SKM-1 treated with dmso at 0.1 percent for 144 hours (cell line): ENCODE data around the gene FAM3A.

Source experiments
- DNase-seq: peaks from one replicate; lab custom pipeline; 2025; ENCODE audit not compliant: unreplicated experiment; lab: John Stamatoyannopoulos, UW

The FAM3A gene

DNA sequence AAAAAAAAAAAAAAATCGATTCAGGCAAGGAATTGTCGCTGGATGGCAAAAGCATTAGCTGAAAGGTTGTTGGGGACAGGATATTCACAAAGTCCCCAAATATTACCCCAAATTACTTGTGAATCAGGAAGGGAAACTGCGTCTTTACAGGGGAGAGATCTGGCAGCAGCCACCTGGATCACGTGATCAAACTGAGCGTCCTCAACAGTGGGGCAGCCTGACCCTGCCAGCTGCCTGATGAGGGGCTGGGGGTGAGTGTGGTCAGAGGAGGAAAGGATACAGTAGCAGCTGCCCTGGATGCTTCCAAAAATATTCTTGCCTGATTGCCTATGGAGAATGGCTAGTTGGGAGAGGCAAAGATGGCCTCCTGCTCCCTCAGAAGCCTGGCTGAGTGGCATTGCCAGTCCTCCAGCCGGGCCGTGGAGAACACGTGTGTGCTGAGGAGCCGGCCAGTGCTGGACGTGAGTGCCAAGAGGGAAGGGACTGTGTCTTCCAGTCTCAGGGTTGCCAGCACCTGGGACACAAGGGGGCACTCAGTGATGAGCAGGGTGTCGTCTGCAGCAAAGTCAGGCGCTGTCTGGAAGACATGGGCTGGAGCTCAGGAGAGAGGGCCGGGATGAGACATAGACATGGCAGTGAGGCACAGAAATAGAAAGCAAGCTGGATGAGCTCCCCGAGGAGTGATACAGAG is 34.0 kb downstream of the FAM3A start:
- DNase-seq = no peak

DNA sequence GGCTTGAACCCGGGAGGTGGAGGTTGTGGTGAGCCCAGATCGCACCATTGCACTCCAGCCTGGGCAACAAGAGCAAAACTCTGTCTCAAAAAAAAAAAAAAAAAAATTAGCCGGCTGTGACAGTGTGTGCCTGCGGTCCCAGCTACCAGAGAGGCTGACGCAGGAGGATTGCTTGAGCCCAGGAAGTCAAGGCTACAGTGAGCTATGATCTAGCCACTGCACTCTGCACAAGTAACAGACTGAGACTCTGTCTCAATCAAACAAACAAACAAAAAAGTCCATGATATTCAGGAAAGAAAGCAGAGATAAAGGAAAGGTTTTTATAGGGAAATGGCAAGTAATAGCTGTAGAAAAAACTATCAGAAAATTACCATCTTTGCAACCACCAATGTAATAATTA is 34.8 kb downstream of the FAM3A start:
- DNase-seq = no peak

DNA sequence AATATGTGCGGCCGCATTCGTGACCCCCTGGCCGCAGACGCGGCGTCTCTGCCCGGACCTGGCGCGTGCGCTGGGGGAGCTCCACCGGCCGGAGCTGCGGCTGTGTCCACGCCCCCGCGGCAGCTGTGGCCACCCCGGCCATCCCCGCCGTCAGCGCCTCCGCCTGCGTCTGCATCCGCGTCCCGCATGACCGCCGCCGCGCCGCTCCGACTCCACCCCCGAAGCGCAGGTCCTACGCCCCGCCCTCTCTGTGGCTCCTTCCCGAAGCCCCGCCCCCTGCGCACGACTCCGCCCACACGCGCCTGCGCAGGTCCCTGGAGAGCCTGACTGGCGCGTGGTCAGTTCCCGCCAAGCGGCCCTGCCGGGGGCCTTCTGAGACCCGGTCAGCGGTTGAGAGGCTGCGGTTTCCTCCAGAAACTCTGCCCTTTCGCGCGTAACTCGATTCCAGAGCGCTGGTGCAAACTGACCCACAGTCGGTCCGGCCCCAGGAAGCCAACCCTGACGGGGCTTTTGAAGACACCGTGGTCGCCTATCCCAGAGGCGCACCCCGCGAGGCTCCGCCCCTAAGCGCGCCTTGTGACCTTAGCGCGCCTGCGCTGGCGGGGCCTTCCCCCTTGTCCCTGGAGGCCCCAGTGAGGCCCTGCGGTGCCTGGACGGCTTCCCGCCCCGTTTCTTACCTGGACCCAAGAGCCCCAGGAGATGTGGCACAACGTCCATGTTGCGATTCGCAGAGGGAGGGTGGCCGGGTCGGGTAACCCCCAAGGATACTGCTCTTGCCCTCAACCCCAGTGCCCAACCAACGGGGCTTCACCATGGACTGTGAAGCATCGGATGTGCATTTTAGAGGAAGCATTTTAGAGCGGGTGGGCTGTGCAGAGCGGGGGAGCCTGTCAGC is 37.1 kb downstream of the FAM3A start, which contains the start of gene LAGE3:
LAGE3 (minus strand) TSS at position 554 of the 895 bp plus-strand sequence; CDS start at position 188, 366 bp downstream.
- DNase-seq = peak; percentile 61

DNA sequence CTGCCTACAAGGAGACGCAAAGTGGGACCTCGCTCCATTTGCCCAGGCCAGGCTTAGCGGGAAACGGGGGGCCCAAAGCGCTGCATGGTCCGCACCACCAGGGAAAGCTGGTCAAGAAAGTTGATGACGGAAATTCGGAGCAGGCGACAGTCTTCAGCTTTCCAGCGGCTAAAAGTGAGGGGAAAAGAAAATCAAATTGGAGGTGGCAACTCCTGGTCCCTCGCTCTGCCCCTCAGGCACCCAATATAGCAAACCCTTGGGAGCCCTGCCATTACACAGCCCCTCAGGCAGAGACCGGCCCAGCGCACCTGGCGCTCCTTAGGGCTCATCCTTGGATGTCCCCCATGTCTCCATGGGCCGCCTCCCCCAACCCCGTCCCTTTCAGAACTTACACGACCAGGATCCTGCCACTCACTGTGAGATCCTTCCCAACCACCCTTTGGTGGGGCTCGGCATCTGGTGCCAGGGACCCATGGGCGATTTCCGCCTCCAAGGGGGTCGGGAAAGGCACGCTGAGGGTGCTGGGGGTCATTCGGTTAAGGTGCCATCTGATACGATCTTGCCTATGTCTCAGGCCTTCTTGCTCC is 38.0 kb downstream of the FAM3A start:
- no peak for DNase-seq

DNA sequence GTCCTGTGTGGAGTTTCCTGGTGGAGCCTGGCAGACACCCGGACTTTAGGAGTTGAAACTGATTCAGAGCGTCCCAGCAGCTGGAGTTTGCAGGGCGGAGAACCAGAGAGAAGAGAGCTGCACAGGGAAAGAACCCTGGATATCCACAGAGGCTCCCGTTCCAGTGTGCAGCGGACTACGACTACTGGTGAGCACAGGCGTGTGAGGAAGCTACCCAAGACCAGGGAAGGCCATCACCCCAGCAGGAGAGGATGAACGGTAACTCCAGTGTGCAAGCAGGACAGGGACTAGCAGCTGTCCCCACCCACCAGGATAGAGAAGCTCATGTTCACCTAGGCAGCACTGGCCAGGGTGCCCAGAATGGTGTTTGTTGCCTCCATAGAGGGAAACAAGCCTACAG is 39.2 kb downstream of the FAM3A start:
- no peak for DNase-seq

DNA sequence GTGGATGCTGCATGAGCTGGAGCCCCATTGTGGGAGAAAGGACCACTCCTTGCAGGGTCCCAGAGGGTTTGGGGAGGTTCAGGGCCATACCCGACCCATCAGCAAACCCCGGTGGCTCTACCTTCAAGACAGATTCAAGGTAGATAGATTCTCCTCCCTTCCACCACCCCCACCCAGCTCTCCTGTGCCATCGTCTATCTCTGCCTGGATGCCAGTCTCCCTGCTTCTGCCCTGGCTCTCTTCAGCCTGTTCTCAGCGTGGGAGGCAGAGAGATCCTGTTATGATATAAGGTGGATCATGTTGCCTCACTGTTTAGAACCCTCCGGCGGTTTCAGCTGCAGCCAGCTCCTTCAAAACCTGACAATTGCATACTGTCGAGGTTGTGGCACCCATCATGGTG is 42.3 kb downstream of the FAM3A start:
- DNase-seq = no peak

DNA sequence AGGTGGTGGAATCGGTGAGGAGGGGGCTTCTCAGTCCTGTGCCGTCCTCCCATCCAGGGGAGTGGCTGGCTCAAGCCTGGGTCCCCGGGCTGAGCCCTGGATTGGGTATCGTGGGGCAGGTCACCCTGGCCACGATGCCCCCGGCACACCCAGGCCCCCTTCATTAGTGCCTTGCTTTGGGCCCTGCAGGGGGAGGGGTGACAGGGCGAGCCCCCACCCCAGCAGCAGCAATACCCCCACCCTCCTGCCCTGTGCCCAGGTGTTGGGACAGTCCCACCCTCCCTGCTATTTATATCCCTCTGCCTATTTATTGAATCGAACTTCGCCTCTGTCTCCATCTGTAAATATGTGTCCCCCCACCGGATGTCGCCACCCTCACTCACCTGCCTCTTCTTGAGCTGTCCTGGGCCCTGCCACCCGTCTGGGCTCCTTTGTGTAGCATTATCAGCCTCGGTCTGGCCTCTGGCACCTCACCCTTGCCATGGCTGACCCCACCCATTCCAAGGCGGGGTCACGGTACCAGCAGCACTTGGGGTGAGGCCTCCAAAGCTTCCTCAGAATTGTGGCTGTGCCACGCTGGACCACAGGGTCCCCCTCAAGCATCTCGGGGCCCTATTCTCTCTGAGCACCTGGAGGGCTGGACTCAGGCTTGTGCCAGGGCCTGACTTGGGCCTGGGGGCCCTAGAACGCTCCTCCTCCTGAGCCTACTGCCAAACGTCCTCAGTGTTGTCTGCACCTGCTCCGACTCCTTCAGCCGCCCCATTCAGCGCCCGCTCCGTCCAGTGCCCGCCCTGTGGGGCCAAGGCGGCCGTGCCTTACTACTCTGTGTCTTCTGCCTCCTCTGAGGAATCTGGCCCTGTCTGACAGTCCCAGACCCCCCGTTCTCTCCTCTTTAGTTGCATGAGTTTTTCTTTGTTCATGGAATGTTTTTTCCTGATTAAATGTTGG is 43.1 kb downstream of the FAM3A start:
- no peak for DNase-seq

DNA sequence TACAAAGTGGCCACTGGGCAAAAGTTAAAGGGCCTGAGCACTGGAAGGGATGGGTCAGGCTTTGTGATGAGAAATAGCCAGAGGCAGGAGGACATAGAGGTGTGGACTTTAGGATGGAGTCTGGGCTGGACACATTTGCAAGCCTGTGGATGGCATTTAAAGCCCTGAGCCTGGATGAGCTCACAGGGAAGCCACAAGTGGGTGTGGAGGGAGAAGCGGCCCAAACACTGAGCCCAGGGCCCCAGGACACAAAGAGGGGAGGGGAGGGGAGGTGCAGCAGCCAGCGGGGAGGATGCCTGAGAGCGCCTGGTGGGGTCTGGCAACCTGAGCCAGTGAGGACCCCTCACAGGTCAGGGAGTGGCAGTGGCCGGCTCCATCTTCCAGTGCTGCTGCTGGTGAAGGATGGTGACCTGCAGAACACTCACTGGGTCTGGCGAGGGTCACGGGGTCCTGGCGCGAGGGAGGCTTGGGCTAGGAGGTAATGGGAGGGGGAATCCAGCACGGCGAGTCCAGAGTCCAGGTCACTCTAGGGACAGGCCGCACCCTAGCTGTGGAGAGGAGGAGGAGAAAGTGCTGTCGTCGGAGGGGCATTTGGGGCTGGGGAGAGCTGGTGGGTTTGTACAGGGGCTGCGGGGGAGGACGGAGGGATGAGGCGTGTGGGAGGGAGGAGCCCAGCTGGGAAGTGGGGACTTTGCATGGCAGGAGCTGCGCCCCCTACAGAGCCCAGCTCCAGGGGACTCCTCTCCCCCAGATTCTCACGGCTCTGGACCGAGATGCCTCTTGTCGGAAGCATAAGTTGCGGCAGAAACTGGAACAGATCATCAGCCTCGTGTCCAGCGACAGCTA is 44.0 kb downstream of the FAM3A start:
- DNase-seq = no peak

DNA sequence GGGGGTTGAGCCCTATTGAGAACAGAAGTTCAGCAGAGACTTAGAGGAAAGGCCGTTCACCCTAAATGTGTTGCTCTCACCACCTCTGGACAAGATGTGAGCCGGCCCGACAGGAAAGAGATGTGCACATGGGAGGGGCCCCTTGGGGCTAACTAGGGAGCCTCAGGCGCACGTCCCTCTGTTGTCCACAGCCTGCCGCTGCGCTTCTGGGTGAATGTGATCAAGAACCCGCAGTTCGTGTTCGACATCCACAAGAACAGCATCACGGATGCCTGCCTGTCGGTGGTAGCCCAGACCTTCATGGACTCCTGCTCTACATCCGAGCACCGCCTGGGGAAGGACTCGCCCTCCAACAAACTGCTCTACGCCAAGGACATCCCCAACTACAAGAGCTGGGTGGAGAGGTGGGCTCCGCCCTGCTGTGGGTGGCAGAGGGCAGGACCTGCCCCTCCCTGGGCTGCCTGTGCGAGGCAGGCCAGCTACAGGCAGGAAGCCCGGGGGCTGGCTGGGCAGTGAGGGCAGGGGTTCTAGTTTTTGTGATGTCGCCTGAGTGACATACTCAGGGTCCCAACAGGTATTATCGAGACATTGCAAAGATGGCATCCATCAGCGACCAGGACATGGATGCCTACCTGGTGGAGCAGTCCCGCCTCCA is 45.0 kb downstream of the FAM3A start:
- no peak for DNase-seq

DNA sequence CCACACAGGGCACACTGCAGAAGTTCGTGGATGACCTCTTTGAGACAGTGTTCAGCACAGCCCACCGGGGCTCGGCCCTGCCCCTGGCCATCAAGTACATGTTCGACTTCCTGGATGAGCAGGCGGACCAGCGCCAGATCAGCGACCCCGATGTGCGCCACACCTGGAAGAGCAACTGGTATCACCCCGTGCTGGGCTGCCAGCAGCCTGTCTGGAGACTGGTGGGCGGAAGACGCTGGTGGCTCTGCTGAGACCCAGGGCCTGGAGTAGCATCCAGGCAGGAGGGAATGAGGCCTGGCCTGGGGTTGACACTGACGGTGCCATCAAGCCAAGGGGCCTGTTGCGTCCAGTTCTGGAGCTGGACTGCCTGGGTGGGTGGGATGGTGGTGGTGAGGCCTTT is 45.6 kb downstream of the FAM3A start:
- DNase-seq = no peak

DNA sequence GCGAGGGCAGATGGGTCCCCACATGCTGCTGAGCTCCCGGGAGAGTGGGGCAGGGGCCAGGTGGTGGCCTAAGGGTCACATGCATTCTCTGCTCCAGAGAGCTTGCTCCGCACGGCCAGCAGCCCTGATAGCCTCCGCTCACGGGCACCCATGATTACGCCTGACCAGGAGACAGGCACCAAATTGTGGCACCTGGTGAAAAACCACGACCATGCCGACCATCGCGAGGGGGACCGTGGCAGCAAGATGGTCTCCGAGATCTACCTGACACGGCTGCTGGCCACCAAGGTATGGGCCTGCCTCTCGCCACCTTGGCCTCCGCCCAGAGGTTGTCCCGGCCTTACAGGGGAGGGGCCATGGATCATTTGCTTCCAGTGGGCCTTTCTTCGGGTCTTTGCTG is 46.2 kb downstream of the FAM3A start:
- no peak for DNase-seq

DNA sequence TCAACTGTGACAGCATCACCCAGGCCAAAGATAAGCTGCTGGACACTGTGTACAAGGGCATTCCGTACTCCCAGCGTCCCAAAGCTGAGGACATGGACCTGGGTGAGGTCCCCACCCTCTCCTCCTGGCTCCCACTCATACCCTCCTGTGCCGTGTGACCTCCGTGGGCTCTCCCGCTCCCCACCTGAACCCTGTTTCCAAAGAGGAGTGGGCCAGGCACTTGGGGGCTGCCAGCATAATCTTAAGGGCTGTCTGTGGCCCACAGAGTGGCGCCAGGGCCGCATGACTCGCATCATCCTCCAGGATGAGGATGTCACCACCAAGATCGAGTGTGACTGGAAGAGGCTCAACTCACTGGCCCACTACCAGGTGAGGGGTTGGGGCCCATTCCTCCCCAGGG is 46.9 kb downstream of the FAM3A start:
- no peak for DNase-seq

DNA sequence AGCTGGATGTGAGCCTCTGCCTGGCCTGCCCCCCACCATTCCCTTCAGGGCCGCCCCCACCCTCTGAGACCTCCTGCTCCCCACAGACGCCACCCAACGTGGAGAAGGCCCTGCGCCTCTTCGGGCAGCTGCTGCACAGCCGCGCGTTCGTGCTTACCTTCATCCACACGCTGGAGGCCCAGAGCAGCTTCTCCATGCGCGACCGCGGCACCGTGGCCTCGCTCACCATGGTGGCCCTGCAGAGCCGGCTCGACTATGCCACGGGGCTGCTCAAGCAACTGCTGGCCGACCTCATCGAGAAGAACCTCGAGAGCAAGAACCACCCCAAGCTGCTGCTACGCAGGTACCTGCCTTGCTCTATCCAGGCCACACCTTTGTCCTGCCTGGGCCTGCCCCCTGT is 47.8 kb downstream of the FAM3A start:
- DNase-seq = no peak

DNA sequence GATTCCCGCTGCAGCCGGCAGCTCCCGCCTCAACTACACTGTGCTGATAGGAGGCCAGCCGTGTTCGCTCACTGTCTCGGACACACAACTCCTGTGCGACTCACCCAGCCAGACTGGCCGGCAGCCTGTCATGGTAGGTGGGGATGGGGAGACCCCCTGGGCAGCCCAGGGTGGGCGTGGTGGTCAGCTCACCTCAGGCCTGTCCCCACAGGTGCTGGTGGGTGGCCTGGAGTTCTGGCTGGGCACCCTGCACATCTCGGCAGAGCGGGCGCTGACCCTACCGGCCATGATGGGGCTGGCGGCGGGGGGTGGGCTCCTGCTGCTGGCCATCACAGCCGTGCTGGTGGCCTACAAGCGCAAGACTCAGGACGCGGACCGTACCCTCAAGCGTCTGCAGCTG is 48.5 kb downstream of the FAM3A start:
- no peak for DNase-seq

DNA sequence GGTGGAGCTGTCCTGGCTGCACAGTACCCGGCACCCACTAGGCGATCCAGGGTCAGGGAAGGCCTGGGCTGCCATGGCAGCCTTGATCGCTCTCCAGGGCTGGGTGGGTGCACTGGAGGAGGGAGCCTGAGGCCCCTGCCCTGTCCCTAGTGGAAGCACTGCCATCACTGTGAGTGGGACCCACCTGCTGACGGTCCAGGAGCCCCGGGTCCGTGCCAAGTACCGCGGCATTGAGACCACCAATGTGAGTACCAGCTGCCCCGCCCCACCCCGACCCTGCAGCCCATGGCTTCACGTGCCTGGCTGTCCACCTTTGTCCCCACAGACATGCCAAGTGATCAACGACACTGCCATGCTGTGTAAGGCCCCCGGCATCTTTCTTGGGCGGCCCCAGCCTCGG is 49.1 kb downstream of the FAM3A start:
- DNase-seq = no peak

DNA sequence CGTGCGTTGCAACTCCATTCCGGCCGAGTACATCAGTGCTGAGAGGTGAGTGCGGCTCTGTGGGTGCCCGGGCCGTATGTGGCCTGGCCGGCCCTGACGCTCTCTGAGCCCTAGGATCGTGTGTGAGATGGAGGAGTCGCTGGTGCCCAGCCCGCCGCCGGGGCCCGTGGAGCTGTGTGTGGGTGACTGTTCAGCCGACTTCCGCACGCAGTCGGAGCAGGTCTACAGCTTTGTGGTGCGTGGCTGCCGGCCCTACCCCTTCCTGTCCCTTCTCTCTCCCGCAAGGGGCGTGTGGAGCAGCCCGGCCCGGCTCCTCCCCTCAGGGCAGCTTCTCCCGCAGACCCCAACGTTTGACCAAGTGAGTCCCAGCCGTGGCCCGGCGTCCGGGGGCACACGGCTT is 50.0 kb downstream of the FAM3A start:
- DNase-seq = no peak

DNA sequence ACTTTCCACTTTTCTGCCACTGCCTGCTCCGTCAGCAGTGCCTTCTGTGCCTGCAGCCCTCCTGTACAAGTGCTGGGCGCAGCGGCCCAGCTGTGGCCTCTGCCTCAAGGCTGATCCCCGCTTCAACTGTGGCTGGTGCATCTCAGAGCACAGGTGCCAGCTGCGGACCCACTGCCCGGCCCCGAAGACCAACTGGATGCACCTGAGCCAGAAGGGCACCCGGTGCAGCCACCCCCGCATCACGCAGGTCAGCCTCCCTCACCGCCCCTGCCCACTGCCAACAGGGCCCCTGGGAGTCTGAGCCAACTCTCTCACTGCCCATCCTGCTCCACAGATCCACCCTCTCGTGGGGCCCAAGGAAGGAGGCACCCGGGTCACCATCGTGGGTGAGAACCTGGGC is 50.4 kb downstream of the FAM3A start:
- DNase-seq = no peak

DNA sequence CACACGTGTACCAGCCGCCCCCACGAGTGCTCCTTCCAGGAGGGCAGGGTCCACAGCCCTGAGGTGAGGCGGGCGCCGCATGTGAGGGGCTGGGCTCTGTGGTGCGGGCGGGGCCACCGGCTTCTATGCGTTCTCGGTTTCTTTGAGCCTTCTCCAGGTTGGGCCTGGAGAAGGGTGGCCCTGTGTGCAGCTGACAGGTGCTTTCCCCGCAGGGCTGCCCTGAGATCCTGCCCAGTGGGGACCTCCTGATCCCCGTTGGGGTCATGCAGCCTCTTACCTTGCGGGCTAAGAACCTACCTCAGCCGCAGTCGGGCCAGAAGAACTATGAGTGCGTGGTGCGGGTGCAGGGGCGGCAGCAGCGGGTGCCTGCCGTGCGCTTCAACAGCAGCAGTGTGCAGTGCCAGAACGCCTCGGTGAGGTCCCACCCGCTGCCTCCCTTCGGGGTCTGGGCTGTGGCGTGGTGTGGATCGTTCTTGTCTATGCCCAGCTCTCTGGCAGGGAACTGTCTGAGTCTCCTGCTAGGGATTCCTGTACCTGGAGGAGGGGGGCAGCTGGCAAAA is 51.1 kb downstream of the FAM3A start:
- no peak for DNase-seq

DNA sequence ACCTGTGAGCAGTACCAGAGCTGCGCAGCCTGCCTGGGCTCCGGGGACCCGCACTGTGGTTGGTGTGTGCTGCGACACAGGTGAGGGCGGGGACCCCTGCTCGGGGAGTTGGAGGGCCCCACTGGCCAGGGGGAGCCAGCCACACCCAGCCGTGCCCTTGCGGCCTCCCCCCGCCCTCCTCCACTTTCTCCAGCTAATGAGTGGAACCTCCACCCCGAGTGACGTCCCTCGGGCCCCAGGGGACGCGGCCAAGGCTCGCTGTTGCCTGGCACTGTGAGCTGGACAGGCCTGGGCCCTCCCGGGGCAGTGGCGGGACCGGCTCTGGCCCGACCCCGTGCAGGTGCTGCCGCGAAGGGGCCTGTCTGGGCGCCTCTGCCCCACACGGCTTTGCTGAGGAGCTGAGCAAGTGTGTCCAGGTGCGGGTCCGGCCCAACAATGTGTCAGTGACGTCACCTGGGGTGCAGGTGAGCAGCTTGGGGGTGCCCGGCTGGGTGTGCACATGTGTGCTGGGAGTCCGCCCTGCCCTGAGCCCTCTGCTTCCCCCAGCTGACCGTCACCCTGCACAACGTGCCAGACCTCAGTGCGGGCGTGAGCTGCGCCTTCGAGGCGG is 52.3 kb downstream of the FAM3A start:
- no peak for DNase-seq
